Muscle of leg (tissue), 11 donors: ENCODE measurements around the gene RALBP1. TPM values are rescaled to one million over a fixed set of nuclear protein-coding genes. Genes with fewer than 3 reads are reported as not detected.

Source experiments
- DNase-seq: peaks from one replicate; pipeline ENCODE4 v3.0.0; 2013
- H3K27ac ChIP-seq: one replicate; pipeline ENCODE4 v1.5.1; 2013; ENCODE audit warnings: mild to moderate bottlenecking, low read length, control low read depth
- H3K27me3 ChIP-seq: one replicate; pipeline ENCODE4 v1.6.1; 2013; ENCODE audit warnings: low read length; ENCODE audit not compliant: control insufficient read depth, insufficient read depth
- H3K36me3 ChIP-seq: one replicate; pipeline ENCODE4 v1.6.1; 2013; ENCODE audit warnings: low read length; ENCODE audit not compliant: control insufficient read depth, insufficient read depth
- H3K4me1 ChIP-seq: one replicate; pipeline ENCODE4 v1.6.1; 2013; ENCODE audit warnings: low read length; ENCODE audit not compliant: control insufficient read depth, insufficient read depth
- H3K4me3 ChIP-seq: one replicate; pipeline ENCODE4 v1.5.1; 2013; ENCODE audit warnings: low read length, control low read depth
- H3K9me3 ChIP-seq: replicated peaks from 2 replicates; pipeline ENCODE4 v1.6.1; 2013; ENCODE audit warnings: low read depth, low read length; ENCODE audit not compliant: control insufficient read depth
- WGBS: methylation state at CpG from one replicate; pipeline ENCODE4 v1.1.5; 2013; ENCODE audit warnings: missing lambda C conversion rate; ENCODE audit not compliant: insufficient coverage; 5-methylcytosine and 5-hydroxymethylcytosine counted together
- polyA plus RNA-seq, 8 donors: library from polyadenylated mRNA; unstranded; fragments of 120-200 nt; gene quantifications; one replicate each; pipeline versions ENCODE4 v1.2.1 to v1.2.3, GENCODE V29; 2013; ENCODE audit warnings: inconsistent platforms in 1 of 8, low replicate concordance in 1 of 8; ENCODE audit not compliant: insufficient read length in 8 of 8, insufficient read depth in 1 of 8
- total RNA-seq: library from RNA; stranded (reverse); fragments of 120-200 nt; gene quantifications from one replicate; pipeline ENCODE4 v1.2.4, GENCODE V29; 2013

Gene RALBP1
- total and polyA plus RNA-seq, 9 donors = 37.5 to 52.9 (median 46.3) TPM

DNA sequence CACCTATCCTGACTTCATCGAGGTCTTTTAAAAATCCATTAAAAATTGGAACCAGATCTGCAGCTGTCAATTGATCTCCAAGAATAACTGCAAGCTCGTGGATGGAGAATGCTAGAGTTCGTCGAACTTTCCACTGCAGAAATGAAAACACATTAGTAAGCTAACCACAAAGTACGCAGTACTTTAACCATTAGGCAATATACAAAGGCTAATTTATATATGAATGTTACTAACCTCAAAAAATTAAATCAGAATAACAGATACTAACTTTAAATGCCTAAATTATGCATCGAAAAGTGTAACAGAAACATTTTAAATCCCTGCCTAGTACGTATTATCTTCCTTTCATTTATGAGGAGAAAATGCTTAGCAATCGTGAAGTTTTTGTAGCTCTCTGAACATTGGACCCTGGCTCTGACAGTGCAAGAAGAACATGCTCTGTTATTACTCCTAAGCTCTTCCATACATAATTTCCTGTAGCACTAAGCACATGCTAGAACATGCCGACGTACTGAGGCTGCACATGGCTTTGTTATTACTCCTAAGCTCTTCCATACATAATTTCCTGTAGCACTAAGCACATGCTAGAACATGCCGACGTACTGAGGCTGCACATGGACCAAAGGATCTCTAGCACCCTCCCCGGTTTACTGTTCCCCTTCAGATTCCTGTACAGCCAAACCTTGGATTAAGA lies 82.1 kb downstream of the RALBP1 start:
- Histone ChIP-seq H3K27me3 (no peaks in the 10 kb centered on the region), H3K9me3 (peaks cover 4% of the 10 kb centered on the region), H3K27ac (no peak overlapping the region), H3K4me3 (no peak overlapping the region), H3K36me3 (peaks cover 55% of the 10 kb centered on the region), H3K4me1 (no peaks in the 10 kb centered on the region)
- DNase-seq = no peak
- 79% methylated on average over 7 of the region's 13 CpGs for WGBS

DNA sequence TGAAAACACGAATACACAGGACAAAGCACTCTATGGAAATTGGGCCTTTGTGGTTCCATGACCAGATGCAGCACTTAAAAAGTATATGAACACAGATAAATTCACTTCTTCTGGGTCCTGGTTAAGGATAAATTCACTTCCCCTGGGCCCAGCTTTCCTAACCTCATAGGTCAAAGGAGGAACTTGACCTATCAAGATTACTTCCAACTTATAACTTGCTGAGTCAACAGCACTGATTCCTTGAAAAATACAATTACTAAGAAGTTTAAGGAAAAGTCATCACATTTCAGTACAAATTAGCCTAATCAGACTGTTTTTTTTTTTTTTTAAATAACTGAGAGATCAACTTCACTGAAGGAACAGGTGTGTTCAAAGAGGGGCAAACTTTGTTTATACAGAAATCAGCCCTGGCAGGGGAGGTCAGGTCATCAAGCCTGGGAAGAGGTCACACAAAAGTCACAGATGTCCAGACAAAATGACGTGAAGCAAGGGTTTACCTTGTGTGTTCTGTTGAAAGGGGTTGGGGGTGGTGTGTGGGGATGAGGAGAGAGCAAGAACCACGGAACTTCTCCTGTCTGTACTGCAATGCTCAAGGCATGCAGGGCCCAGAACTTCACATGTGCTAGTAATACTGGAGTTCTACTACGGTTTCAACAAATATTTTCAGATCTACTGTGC lies 83.2 kb downstream of the RALBP1 start:
- DNase-seq = no peak
- Histone ChIP-seq H3K4me3 (no peak overlapping the region), H3K27ac (no peak overlapping the region), H3K27me3 (no peaks in the 10 kb centered on the region), H3K36me3 (peaks cover 53% of the 10 kb centered on the region), H3K4me1 (no peaks in the 10 kb centered on the region), H3K9me3 (no peaks in the 10 kb centered on the region)
- 68% methylated on average over 2 of the region's 4 CpGs for WGBS

- H3K4me1 ChIP-seq = no peaks in the 10 kb centered on the region
- DNase-seq = no peak
- no peak overlapping the region for H3K4me3 ChIP-seq
- H3K27me3 ChIP-seq = no peaks in the 10 kb centered on the region
- WGBS = 89% methylated on average over 5 of the region's 6 CpGs
- H3K27ac ChIP-seq = no peak overlapping the region
- H3K36me3 ChIP-seq = peaks cover 48% of the 10 kb centered on the region
- no peaks in the 10 kb centered on the region for H3K9me3 ChIP-seq
Observed at GRCh38 chr18:9559253-9559652, 83.9 kb downstream of the RALBP1 start.

DNA sequence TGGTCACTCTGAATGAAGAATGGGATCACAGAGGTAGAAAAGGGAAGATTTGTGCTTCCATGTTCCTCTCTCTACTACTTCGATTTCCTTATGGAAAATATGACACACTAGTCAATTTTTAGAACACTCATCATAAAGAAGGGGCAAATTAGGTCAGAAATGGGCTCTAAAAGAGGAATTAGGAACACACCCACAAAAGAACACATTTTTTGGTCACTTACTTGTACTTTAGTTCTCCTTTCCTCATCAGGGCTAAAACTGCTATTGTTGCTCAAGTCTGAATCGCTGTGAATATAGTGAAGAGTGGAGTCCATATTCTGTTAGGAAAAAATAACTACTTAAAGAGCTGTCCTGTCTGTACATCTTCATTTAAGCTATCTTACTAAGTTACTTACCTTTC lies 86.4 kb downstream of the RALBP1 start:
- H3K27ac ChIP-seq = peak overlapping the region; percentile 15
- no peaks in the 10 kb centered on the region for H3K4me1 ChIP-seq
- H3K27me3 ChIP-seq = no peaks in the 10 kb centered on the region
- no CpG with 5 or more reads among the region's 2 CpGs for WGBS
- no peaks in the 10 kb centered on the region for H3K9me3 ChIP-seq
- no peak overlapping the region for H3K4me3 ChIP-seq
- DNase-seq = peak; percentile 66
- peaks cover 52% of the 10 kb centered on the region for H3K36me3 ChIP-seq

DNA sequence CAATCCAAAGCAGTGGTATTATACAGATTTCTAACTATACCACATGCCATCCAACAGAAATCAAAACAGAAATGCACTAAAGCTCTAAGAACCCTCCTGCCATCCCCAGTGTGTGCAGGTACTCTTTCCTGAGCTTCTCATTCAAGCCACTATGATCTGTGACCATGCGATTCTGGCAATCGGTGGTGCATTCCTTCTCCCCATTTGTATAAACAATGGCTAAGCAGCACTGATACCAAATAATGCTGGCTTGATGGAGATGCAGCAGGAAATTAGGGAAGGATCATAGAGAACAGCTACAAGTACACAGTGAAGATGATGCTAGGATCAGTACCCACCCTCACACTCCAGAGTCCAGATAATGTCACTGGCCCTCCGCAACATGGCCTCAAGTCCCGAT lies 87.3 kb downstream of the RALBP1 start:
- Histone ChIP-seq H3K36me3 (peaks cover 50% of the 10 kb centered on the region), H3K9me3 (no peaks in the 10 kb centered on the region), H3K4me3 (no peak overlapping the region), H3K27ac (no peak overlapping the region), H3K27me3 (no peaks in the 10 kb centered on the region), H3K4me1 (no peaks in the 10 kb centered on the region)
- DNase-seq = no peak
- 100% methylated on average over 1 of the region's 4 CpGs for WGBS

DNA sequence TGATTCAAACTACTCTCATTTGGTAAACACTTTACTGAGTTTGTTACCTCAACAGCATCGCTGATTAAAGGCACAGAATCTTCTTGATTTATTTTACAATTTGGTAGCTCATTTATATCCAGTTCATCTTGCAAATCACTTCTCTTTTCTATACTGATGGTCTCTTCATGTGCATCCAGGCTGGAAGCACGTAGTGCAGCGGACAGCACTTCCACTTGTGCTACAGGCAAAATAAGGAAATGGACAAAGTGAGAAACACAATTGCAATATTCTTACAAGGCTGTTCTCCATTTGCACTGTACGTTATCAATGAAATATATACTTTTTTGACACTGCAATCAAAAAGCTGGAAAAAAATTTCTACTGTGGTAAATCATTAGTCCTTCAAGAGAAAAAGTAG lies 88.0 kb downstream of the RALBP1 start:
- peaks cover 52% of the 10 kb centered on the region for H3K36me3 ChIP-seq
- H3K4me1 ChIP-seq = no peaks in the 10 kb centered on the region
- no peaks in the 10 kb centered on the region for H3K9me3 ChIP-seq
- no peak overlapping the region for H3K4me3 ChIP-seq
- peak; percentile 54 for DNase-seq
- H3K27ac ChIP-seq = no peak overlapping the region
- WGBS = 80% methylated on average over 1 of the region's 4 CpGs
- no peaks in the 10 kb centered on the region for H3K27me3 ChIP-seq

- peak; percentile 25 for DNase-seq
- H3K9me3 ChIP-seq = no peaks in the 10 kb centered on the region
- 83% methylated on average over 2 of the region's 2 CpGs for WGBS
- H3K27me3 ChIP-seq = no peaks in the 10 kb centered on the region
- no peak overlapping the region for H3K4me3 ChIP-seq
- H3K27ac ChIP-seq = no peak overlapping the region
- no peaks in the 10 kb centered on the region for H3K4me1 ChIP-seq
- H3K36me3 ChIP-seq = peaks cover 59% of the 10 kb centered on the region
Observed at GRCh38 chr18:9565407-9565806, 90.1 kb downstream of the RALBP1 start.

DNA sequence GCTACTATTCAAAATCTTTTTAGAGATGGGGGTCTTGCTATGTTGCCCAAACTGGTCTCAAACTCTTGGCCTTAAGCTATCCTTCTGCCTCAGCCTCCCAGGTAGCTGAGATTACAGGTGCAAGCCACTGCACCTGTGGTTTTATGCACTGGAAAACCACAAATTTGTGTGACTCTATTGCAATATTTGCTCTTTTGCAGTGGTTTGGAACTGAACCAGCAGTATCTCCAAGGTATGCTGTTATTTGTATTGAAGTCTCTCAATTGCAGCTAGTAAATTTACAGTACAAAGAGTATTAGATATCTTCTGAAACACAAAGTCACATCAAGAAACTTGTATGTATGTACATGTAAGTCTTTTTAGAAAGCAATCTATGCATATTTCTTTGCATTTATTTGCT lies 92.9 kb downstream of the RALBP1 start:
- H3K4me3 ChIP-seq = no peak overlapping the region
- H3K27ac ChIP-seq = no peak overlapping the region
- no peak for DNase-seq
- no peaks in the 10 kb centered on the region for H3K27me3 ChIP-seq
- H3K9me3 ChIP-seq = no peaks in the 10 kb centered on the region
- no peaks in the 10 kb centered on the region for H3K4me1 ChIP-seq
- H3K36me3 ChIP-seq = peaks cover 52% of the 10 kb centered on the region

DNA sequence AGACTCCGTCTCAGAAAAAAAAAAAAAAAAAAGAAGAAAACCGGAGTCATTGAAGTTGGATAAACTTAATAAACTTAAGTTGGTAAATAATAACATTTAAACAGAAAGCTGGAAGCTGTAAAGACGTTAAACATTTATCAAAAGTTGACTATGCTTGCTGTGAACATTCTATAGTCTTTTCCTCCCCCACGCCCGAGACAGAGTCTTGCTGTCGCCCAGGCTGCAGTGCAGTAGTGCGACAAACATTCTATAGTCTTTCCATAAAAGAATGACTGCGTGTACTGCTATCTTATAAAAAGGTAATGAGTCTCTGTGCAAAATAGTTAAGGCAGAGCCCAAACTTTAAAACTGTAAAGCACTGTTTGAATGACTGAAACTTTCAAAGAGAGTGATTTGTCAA lies 93.9 kb downstream of the RALBP1 start:
- no peak for DNase-seq
- H3K4me3 ChIP-seq = no peak overlapping the region
- H3K4me1 ChIP-seq = no peaks in the 10 kb centered on the region
- H3K9me3 ChIP-seq = no peaks in the 10 kb centered on the region
- H3K36me3 ChIP-seq = peaks cover 52% of the 10 kb centered on the region
- H3K27me3 ChIP-seq = no peaks in the 10 kb centered on the region
- no peak overlapping the region for H3K27ac ChIP-seq
- WGBS = 100% methylated on average over 1 of the region's 8 CpGs

GRCh38 chr18:9570255-9570654 lies 94.9 kb downstream of the RALBP1 start:
- H3K27ac ChIP-seq = no peak overlapping the region
- H3K27me3 ChIP-seq = no peaks in the 10 kb centered on the region
- DNase-seq = no peak
- H3K9me3 ChIP-seq = no peaks in the 10 kb centered on the region
- H3K4me3 ChIP-seq = no peak overlapping the region
- H3K36me3 ChIP-seq = peaks cover 48% of the 10 kb centered on the region
- 83% methylated on average over 1 of the region's 3 CpGs for WGBS
- no peaks in the 10 kb centered on the region for H3K4me1 ChIP-seq
